SJCRH30 (cell line): Measurements from ENCODE around the gene GATA2. TPM values are rescaled to one million over a fixed set of nuclear protein-coding genes. Genes with fewer than 3 reads are reported as not detected.

Experiments
- DNase-seq, 2 experiments: peaks; one replicate each; pipeline ENCODE4 v3.0.0-alpha.2; 2015 to 2020
- H3K27ac ChIP-seq: fragments of 250-450 bp; sonication (Bioruptor Pico); 2 replicates; pipeline ENCODE4 v1.5.1; 2020; ENCODE audit warnings: mild to moderate bottlenecking, moderate library complexity
- H3K27me3 ChIP-seq: fragments of 250-450 bp; sonication (Bioruptor Pico); 2 replicates; pipeline ENCODE4 v1.5.1; 2020; ENCODE audit warnings: mild to moderate bottlenecking, moderate library complexity
- H3K36me3 ChIP-seq: fragments of 250-450 bp; sonication (Bioruptor Pico); 2 replicates; pipeline ENCODE4 v1.5.1; 2020; ENCODE audit warnings: mild to moderate bottlenecking, moderate library complexity
- H3K4me1 ChIP-seq: fragments of 250-450 bp; sonication (Bioruptor Pico); 2 replicates; pipeline ENCODE4 v1.5.1; 2020; ENCODE audit warnings: mild to moderate bottlenecking, moderate library complexity
- H3K4me3 ChIP-seq: fragments of 250-450 bp; sonication (Bioruptor Pico); 2 replicates; pipeline ENCODE4 v1.5.1; 2020; ENCODE audit warnings: mild to moderate bottlenecking, moderate library complexity
- H3K9me3 ChIP-seq: fragments of 250-450 bp; sonication (Bioruptor Pico); replicated peaks from 2 replicates; pipeline ENCODE4 v1.5.1; 2020; ENCODE audit warnings: mild to moderate bottlenecking, moderate library complexity
- total RNA-seq: library from RNA; depleted of rRNA; stranded (reverse); fragments of >200 nt; shearing (Covaris generic); gene quantifications from 2 replicates; pipeline ENCODE4 v1.2.3, GENCODE V29; 2014

The GATA2 gene
- total RNA-seq, 1 experiment from 2014 or later = 17.1 TPM

DNA sequence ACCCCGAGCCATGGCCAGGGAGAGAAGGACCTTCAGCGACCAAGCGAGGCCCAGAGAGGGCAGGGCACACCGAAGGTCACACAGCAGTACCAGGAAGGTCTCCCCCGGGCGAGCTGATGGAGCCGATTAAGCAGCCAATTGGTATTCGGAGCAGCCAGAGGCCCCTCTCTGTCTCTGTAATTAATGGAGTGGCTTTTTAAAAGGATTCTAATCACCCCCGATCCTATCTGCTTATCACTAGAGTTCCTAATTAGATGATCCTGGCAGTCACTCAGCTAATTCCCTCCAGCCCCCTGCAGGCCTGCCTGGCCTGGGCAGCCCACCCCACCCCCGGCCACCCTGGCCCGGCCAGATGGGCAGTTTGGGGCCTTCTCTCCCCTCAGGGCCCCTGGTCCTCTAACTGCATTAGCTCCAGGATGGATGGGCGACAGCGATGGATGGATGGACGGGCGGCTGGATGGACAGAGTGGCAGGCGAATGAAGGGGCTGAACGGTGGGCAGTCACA, 24.7 kb downstream of the GATA2 start:
- Histone ChIP-seq H3K4me3 (no peak overlapping the region), H3K36me3 (no peaks in the 10 kb centered on the region), H3K27ac (no peak overlapping the region), H3K27me3 (peaks cover 6% of the 10 kb centered on the region; the same call in 1 of the 2 replicates), H3K9me3 (no peaks in the 10 kb centered on the region), H3K4me1 (peaks cover 3% of the 10 kb centered on the region; the same call in 1 of the 2 replicates)
- no peak for DNase-seq

DNA sequence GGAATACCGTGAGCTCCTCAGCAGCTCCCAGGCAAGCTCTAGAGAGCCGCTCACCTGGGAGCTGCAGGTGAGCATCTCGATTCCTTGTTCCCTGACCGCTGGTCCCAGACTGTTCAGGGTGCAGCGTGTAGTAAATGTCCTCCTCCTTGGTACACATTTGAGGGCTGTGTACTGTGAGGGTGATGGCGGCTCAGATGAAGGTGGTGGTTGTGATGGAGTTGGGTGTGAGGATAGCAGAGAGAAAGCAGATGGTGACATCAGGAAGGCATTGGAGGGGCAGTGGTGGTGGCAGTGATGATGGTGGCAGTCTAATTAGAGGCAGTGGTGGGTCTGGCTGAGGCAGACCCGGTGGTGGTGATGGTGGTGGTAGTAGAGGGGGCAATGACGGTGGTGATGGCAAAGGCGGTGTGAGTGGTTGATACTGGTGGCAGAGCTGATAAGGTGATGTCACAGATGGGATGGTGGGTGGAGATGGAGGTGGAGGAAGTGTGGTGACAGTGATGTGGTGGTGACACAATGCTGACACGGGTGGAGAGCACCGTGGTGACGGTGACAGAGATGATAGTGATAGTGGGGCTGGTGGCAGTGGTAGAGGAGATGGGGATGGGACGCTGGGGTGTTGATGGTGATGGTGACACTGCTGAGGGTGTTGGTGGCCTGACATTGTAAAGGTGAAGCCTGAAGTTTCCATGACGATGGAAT, 26.0 kb downstream of the GATA2 start, which contains the start of gene DNAJB8:
Gene DNAJB8 (minus strand): TSS at position 51 of the 702 bp plus-strand sequence. CDS start 3,645 bp downstream, outside the sequence.
- Histone ChIP-seq H3K9me3 (no peaks in the 10 kb centered on the region), H3K4me3 (no peak within 1 kb of the TSS), H3K27me3 (peaks cover 10% of the 10 kb centered on the region; the same call in 1 of the 2 replicates), H3K27ac (no peak within 1 kb of the TSS), H3K36me3 (no peaks in the 10 kb centered on the region), H3K4me1 (no peaks in the 10 kb centered on the region)
- DNase-seq = no peak

DNA sequence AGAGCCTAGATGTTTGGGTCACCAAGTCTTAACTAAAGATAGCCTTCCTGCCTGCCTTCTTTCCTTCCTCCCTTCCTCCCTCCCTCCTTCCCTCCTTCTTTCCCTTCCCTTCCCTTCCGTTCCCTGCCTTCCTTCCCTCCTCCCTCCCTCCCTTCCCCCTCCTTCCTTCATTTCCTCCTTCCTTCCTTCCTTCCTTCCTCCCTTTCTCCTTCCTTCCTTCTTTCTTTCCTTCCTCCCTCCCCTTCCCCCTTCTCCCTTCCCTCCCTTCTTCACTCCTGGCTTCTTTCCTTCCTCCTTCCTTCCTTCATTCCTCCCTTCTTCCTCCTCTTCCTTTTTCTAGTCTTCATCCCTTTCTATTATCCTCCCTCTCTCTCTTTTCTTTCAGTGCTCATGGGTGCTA, 28.3 kb downstream of the GATA2 start:
- Histone ChIP-seq H3K9me3 (no peaks in the 10 kb centered on the region), H3K27ac (no peak overlapping the region), H3K27me3 (peaks cover 13% of the 10 kb centered on the region; the same call in 1 of the 2 replicates), H3K36me3 (no peaks in the 10 kb centered on the region), H3K4me3 (no peak overlapping the region), H3K4me1 (no peaks in the 10 kb centered on the region)
- DNase-seq = no peak

DNA sequence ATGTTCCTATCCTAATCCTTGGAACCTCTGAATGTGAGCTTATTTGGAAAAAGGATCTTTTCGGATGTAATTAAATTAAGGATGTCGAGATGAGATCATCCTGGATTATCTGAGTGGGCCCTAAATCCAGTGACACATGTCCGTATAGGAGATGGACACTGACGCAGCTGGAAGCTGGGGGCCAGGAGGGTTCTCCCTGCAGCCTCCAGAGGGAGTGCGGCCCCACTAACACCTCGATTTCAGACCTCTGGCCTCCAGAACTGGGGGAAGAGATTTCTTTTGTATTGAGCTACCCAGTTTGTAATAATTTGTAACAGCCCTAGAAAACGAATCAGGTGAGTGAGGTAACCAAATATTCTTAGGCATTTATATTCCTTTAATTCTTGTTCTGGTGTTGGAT, 28.8 kb downstream of the GATA2 start:
- no peak for DNase-seq
- H3K27ac ChIP-seq = no peak overlapping the region
- H3K4me3 ChIP-seq = no peak overlapping the region
- H3K36me3 ChIP-seq = no peaks in the 10 kb centered on the region
- H3K4me1 ChIP-seq = no peaks in the 10 kb centered on the region
- H3K9me3 ChIP-seq = no peaks in the 10 kb centered on the region
- H3K27me3 ChIP-seq = peaks cover 17% of the 10 kb centered on the region

DNA sequence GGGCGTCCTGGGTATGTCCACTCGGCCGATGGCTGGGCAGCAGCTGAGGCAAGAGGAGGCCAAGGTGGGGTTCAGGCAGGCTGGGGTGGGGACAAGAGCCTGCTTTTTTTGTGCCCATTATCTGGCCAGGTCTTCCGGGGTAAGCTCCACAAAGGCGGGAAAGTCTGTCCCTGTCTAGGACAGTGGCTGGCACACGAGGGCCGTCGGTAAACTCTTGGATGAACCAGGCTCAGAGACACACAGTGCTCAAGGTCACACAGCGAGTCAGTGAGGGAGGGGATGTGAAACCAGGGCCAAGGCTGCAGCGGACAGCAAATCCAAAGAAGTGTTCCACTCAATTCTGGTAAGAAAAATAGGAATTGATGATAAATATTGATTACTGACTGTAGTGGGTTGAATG, 29.2 kb downstream of the GATA2 start:
- no peak for DNase-seq
- peaks cover 20% of the 10 kb centered on the region for H3K27me3 ChIP-seq

DNA sequence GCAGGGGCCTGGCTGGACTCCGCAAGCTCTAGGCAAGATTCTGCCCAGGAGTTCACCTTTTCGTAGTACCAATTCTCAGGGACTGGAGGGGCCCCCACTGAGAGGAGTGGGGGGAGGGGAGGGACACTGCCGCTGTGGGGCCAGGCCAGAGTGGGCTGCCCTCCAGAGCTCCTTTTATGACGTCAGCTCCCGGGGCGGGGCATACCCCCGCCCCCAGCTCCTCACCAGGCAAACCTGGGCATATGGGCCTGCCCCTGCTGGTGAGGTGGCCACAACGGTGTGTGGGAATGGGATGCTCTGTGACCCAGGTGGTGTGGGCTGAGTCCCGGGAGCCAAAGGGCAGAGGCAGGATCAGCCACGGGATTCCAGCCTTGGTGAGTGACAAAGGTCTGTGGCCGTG, 29.6 kb downstream of the GATA2 start:
- no peak overlapping the region for H3K4me3 ChIP-seq
- no peak overlapping the region for H3K27ac ChIP-seq
- H3K9me3 ChIP-seq = no peaks in the 10 kb centered on the region
- H3K36me3 ChIP-seq = no peaks in the 10 kb centered on the region
- peaks cover 20% of the 10 kb centered on the region for H3K27me3 ChIP-seq
- no peaks in the 10 kb centered on the region for H3K4me1 ChIP-seq
- DNase-seq = no peak

More for the DNA sequence above, 29.2 kb downstream of the GATA2 start:
- no peaks in the 10 kb centered on the region for H3K36me3 ChIP-seq
- H3K4me3 ChIP-seq = no peak overlapping the region
- H3K4me1 ChIP-seq = no peaks in the 10 kb centered on the region
- no peak overlapping the region for H3K27ac ChIP-seq
- no peaks in the 10 kb centered on the region for H3K9me3 ChIP-seq

DNA sequence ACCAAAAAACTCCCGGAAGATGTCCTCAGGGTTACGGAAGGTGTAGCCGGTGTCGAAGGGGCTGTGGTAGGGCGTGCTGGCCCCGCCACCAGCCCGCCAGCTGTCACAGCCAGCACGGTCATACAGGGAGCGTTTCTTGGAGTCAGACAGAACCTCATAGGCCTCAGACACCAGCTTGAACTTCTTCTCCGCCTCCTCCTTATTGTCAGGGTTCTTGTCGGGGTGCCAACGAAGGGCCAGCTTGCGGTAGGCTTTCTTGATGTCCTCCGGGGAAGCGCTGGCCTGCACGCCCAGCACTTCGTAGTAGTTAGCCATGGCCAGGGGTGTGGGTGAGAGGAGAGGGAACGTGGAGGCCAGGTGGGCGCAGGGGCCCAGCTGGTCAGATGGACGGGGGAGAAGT, 30.1 kb downstream of the GATA2 start:
- Histone ChIP-seq H3K4me3 (no peak overlapping the region), H3K27ac (no peak overlapping the region), H3K36me3 (no peaks in the 10 kb centered on the region), H3K9me3 (no peaks in the 10 kb centered on the region), H3K4me1 (no peaks in the 10 kb centered on the region), H3K27me3 (peaks cover 20% of the 10 kb centered on the region)
- DNase-seq = no peak

DNA sequence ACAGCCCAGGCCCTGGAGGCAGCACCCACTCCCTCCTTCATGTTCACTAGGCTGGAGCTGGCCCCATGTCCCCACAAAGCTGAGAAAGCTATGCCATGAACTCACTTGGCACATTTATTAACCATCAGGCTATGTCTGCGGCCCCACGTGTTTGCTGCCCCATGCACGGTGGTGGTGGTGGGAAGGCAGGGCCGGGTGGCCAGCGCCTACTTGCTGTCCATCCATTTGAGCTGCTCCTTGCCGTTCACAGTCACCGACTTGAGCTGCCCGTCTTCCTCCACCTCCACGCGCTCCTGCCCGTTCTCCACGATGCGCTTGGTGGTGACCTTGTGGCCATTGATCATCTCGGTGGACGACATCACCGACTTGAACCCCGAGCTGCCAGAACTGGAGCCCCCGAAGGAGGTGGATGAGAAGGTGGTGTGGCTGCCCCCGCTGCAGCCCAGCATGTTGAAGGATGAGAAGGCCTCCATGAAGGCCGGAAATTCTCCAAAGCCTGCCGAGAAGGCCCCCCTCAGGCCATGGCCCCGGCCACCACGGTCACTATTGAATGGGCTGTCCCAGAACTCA, 30.6 kb downstream of the GATA2 start:
- no peaks in the 10 kb centered on the region for H3K36me3 ChIP-seq
- H3K27me3 ChIP-seq = peaks cover 20% of the 10 kb centered on the region
- no peak overlapping the region for H3K27ac ChIP-seq
- no peaks in the 10 kb centered on the region for H3K9me3 ChIP-seq
- H3K4me1 ChIP-seq = no peaks in the 10 kb centered on the region
- H3K4me3 ChIP-seq = no peak overlapping the region
- DNase-seq = no peak

DNA sequence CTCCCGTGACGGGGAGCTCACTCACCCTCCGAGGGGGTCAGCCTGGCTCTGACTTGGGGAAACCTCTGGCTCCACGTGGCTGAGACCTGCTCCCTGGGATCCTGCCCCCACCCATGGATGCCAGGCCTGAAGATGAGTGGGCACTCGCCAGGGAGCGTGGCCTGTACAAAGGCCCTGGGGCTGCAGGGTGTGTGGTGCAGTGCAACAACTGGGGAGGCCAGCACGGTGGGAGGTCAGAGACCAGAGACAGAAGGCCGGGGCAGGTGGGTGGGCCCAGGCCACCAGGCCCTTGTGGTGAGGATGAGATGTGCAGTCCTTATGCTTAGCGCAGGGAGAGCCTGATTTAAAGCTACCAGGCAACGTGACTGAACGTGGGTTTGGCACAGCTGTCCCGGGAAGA, 31.3 kb downstream of the GATA2 start:
- Histone ChIP-seq H3K36me3 (no peaks in the 10 kb centered on the region), H3K27ac (no peak overlapping the region), H3K4me1 (no peaks in the 10 kb centered on the region), H3K4me3 (no peak overlapping the region), H3K27me3 (peaks cover 20% of the 10 kb centered on the region), H3K9me3 (no peaks in the 10 kb centered on the region)
- peak; percentile 24 to 26 for DNase-seq

DNA sequence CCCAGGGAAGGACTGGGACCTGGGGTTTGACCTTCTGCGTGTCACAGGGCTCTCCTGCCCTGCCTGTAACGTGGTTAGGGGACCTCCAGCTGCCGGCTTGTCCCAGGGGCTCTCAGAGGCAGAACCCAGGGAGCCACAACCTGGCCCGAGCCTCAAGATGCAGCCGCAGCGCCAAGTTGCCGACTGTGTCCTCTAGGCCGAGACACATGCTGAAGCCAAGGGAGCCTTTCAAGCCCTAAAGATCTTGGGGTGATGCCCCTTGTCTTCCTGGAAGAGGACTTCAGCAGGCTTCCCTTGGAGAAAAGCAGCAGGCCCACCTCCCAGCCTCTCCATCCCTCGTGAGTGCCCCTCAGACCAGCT, 33.6 kb downstream of the GATA2 start:
- Histone ChIP-seq H3K4me3 (no peak overlapping the region), H3K4me1 (no peaks in the 10 kb centered on the region), H3K36me3 (no peaks in the 10 kb centered on the region), H3K9me3 (no peaks in the 10 kb centered on the region), H3K27me3 (peaks cover 31% of the 10 kb centered on the region), H3K27ac (no peak overlapping the region)
- no peak for DNase-seq

DNA sequence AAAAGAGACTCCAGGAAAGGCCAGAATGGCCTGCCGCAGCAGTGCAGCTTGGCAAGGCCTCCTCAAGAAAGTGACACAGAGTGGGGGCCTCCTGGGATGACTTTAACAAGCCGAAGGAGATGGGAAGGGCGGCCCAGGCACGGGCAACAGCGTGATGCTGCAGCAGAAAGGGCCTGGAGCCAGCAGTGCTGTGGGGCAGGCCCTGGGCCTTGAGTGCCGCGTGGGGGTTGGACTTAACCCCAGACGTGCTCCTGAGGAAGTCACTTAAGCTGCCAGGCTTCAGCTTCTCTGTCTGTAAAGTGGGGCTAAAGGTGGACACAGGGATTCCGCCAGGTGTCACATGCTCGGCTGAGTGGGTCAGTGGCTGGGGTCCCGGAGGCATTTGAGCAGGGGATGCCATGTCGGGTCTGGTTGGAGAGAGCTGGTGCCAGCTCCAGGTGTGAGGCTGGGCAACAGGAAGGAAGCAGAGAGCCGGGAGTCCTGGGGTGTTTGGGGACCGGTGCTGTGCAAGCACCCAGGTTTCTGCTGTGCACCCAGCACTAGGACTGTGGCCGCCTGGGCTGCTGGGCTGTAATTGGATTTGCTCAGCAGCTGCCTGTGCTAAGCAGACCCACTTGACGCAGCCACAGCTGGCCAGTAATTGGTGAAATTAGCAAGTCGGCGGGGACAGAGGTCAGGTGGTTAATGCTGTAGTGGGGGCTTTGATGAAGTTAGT, 34.1 kb downstream of the GATA2 start:
- H3K9me3 ChIP-seq = no peaks in the 10 kb centered on the region
- DNase-seq = peak in 1 of 2 experiments; percentile 36
- no peaks in the 10 kb centered on the region for H3K4me1 ChIP-seq
- peaks cover 26% of the 10 kb centered on the region for H3K27me3 ChIP-seq
- H3K36me3 ChIP-seq = no peaks in the 10 kb centered on the region
- H3K27ac ChIP-seq = no peak overlapping the region
- no peak overlapping the region for H3K4me3 ChIP-seq

DNA sequence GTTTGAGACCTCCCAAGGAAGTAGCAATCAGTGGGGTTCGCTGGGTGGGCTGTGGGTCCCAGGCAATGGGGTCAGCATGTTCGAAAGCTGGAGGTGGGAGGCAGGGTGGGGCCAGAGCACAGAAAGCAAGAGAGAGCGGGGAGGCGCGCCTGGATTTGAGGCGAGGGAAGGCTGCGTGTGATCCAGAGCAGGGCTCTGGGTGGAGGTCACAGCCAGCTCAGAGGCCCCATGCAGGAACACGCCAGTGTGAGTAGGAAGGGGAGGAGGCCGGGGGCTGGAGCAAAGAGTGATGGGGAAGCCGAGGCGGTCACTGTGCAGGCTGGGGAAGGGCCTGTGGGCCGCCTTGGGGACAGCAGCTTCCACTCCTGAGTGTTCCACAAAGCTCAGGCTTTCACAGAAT, 35.1 kb downstream of the GATA2 start:
- no peaks in the 10 kb centered on the region for H3K9me3 ChIP-seq
- H3K4me3 ChIP-seq = no peak overlapping the region
- no peak overlapping the region for H3K27ac ChIP-seq
- no peaks in the 10 kb centered on the region for H3K4me1 ChIP-seq
- H3K36me3 ChIP-seq = no peaks in the 10 kb centered on the region
- peaks cover 25% of the 10 kb centered on the region for H3K27me3 ChIP-seq
- no peak for DNase-seq

DNA sequence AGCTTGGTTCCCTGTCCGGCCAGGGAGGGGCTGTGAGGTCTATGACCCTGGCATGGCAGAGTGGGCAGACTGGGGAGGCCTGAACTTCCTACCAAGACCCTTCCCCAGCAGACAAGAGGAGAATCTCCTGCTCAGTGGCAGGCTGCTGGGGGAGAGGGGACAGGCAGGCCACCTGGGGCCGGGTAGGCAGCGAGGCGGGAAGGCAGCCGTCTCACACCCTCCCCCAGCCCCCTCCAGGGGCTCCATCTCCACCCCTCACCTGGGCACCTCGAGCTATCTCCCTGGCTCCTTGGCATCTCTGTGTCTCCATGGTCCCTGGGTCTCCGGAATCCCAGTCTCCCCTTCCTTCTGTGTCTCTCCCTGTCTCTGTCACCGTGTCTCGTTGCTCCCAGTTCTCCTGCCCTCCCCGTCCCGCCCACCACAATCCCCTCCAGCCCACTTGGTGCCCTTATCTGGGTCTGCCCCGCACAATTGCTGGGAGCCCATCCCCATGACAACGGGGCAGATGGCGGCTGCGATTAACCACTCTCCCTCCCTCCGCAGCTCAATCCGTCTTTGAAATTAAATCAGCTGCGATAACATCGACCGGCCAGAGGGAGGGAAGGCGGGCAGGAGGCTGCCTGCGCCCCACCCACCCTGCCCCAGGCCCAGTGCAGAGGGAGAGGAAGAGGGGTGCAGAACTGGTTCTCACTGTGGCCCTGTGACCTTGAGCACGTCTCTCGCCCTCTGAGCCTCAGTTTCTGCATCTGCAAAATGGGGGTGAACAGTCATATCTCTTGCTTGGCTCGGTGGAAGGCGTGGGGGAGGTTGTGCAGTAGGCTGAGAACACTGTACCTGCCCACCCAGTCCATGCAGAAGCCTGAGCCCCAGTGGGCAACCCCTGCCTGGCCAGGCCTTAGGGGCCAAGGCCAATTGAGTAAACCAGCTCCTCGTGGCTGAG, 36.0 kb downstream of the GATA2 start:
- Histone ChIP-seq H3K4me3 (no peak overlapping the region), H3K27me3 (peaks cover 21% of the 10 kb centered on the region), H3K36me3 (no peaks in the 10 kb centered on the region), H3K4me1 (no peaks in the 10 kb centered on the region), H3K9me3 (no peaks in the 10 kb centered on the region), H3K27ac (no peak overlapping the region)
- DNase-seq = no peak
